Fibroblast of pulmonary artery (primary cell): ENCODE results near the gene TIMMDC1.
"Not testable (repeated sequence)": the region's sequence is repeated elsewhere in the genome, so short reads cannot be mapped to it uniquely, and the experiment has no call there.

Experiments used
- DNase-seq: peaks from one replicate; pipeline ENCODE4 v3.0.0-alpha.2; 2010; ENCODE audit warnings: low read depth
- H3K4me3 ChIP-seq: replicated peaks from 2 replicates; pipeline ENCODE4 v1.5.1; 2011; ENCODE audit warnings: low read depth, mild to moderate bottlenecking, control low read depth, low read length, moderate library complexity
- TF ChIP-seq, protein P1 (sequence below): IDR thresholded peaks from 2 replicates; pipeline ENCODE4 v1.5.1; 2011; ENCODE audit warnings: mild to moderate bottlenecking, control low read depth, low read length, inconsistent platforms; ENCODE audit errors: missing control alignments

Gene TIMMDC1

GRCh38 chr3:119541547-119541946 is 43.2 kb downstream of the TIMMDC1 start:
- H3K4me3 ChIP-seq = no peak overlapping the region
- TF ChIP-seq, protein P1, sequence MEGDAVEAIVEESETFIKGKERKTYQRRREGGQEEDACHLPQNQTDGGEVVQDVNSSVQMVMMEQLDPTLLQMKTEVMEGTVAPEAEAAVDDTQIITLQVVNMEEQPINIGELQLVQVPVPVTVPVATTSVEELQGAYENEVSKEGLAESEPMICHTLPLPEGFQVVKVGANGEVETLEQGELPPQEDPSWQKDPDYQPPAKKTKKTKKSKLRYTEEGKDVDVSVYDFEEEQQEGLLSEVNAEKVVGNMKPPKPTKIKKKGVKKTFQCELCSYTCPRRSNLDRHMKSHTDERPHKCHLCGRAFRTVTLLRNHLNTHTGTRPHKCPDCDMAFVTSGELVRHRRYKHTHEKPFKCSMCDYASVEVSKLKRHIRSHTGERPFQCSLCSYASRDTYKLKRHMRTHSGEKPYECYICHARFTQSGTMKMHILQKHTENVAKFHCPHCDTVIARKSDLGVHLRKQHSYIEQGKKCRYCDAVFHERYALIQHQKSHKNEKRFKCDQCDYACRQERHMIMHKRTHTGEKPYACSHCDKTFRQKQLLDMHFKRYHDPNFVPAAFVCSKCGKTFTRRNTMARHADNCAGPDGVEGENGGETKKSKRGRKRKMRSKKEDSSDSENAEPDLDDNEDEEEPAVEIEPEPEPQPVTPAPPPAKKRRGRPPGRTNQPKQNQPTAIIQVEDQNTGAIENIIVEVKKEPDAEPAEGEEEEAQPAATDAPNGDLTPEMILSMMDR = no peak
- no peak for DNase-seq

DNA sequence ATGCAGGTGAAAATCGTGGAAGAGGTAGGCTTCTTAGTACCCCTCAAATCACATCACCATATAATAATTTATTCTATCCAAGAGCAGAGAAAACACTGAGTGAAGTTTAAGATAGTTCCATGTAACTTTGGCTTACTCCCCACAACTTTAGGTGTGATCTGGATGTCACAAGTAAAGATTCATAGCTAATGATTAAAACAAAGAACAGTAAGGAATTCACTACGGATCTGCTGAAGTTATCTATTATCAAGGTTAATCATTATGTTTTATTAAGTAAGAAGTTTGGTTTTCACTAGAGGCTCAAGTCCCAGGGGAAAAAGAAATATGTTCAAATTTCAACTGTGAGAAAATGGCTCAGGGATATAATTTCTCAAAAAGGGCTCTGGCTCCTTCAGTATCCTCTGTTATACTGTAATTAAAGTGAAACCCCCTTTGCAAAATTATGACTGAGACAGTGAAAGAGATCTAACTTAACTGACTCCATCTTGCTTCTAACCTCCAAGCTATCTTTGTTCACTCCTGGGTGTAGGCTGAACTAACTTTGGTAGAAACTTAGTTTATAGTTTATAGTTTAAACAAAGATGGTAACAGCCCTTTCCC is 43.9 kb downstream of the TIMMDC1 start:
- no peak overlapping the region for H3K4me3 ChIP-seq
- TF ChIP-seq, protein P1 = no peak
- DNase-seq = no peak

- TF ChIP-seq, protein P1 = no peak
- H3K4me3 ChIP-seq = no peak overlapping the region
- DNase-seq = no peak
Measured at GRCh38 chr3:119543147-119543546, 44.8 kb downstream of the TIMMDC1 start.

DNA sequence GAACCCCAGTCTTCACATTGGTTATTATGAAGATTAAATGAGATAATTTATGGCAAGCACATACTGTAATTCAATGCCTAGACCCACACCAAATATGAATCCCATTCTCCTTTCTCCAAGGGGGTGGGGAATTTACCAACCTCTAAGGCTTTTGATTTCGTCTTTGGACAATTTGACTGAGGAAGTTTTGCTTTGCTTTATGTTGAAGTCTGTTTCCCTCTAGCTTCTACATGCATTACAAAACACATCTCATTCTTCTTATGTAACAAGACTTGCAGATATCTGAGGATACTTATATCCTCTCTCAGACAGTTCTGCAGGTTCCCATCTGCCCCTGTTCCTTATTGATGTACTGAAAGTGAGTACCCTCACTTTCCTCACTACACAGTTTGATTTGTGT is 48.9 kb downstream of the TIMMDC1 start:
- TF ChIP-seq, protein P1 = no peak
- DNase-seq = no peak
- H3K4me3 ChIP-seq = no peak overlapping the region

DNA sequence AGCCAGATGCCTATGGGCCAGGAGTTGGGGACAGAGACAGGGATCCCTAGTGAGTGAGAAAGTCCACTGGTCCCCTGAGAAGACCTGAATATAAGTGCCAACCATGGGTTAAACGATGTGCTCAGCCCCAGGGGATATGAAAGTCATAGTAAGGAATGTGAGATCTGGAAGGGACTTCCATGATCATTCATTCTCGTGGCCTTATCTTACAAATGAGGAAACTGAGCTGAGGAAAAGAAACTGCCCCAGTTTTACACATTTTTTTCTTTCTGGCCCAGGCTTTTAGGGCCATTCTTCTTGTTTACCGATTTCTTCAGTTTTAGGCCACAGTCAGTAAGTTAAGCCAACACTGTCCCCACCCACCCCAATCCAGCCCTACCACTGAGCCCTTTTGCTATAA is 50.0 kb downstream of the TIMMDC1 start:
- peak; percentile 4 for DNase-seq
- no peak overlapping the region for H3K4me3 ChIP-seq
- TF ChIP-seq, protein P1 = no peak

DNA sequence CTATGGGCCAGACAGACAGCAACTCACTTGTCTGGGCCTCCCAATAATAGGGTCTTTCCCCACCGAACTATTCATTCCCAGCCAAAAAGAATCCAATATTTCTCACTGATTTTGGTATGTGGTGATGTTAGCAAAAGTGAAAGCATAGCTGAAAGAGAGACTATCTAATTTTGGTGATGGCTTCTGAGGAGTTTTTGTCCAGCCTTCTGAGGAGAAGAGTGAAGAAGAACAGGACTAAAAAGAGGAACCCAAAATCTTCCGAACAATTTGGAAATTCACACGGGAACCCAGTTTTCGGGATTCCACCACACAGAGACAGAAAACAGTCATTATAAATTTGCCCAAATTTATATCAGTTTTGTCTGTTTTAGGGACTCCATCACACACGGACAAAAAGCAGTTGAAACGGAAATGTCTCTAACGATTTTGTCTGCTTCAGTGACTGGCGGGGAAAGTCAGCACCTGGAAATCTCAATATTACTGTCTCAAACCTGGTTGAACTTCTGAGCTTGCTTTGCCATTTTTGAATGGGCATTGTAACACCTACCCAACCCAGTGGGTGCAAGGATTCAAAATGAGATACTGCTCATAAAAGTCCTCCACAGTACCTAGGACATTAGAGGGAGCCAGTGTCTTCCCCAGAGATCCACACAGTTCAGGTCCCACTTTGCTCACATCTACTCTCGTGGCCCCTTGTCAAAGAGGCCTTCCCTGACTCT is 52.0 kb downstream of the TIMMDC1 start:
- TF ChIP-seq, protein P1 = no peak
- H3K4me3 ChIP-seq = no peak overlapping the region
- peak; percentile 7 for DNase-seq

- TF ChIP-seq, protein P1 = no peak
- no peak overlapping the region for H3K4me3 ChIP-seq
- DNase-seq = no peak
Measured at GRCh38 chr3:119551598-119551997, 53.3 kb downstream of the TIMMDC1 start.

GRCh38 chr3:119552928-119553327 is 54.6 kb downstream of the TIMMDC1 start:
- not testable (repeated sequence) for H3K4me3 ChIP-seq, DNase-seq
